PFSK-1 (cell line): ENCODE measurements around the gene PHACTR3.

Experiments used
- FOXP2 ChIP-seq: optimal IDR thresholded peaks from 2 replicates; pipeline ENCODE3; 2011; ENCODE audit warnings: borderline replicate concordance, control low read depth, inconsistent platforms; ENCODE audit not compliant: insufficient read depth; ENCODE audit errors: extremely low read length, extremely low read depth
- POLR2AphosphoS5 ChIP-seq: IDR thresholded peaks from 2 replicates; pipeline ENCODE4 v1.6.1; 2012; ENCODE audit warnings: low read depth, mild to moderate bottlenecking, control low read depth, low read length, moderate library complexity
- SIN3A ChIP-seq: IDR thresholded peaks from 2 replicates; pipeline ENCODE4 v1.6.1; 2012; ENCODE audit warnings: mild to moderate bottlenecking, low read length, moderate library complexity, borderline replicate concordance; ENCODE audit not compliant: insufficient read depth
- TAF1 ChIP-seq: IDR thresholded peaks from 2 replicates; pipeline ENCODE4 v1.6.1; 2012; ENCODE audit warnings: low read length, control low read depth, borderline replicate concordance; ENCODE audit not compliant: insufficient read depth
- TF ChIP-seq, protein P1 (sequence below), 2 experiments: IDR thresholded peaks; 2 replicates each; pipeline versions ENCODE4 v1.6.1 to v1.8.0; 2011 to 2012; ENCODE audit warnings: low read depth in 2 of 2, low read length in 2 of 2, control low read depth in 1 of 2, inconsistent platforms in 1 of 2, mild to moderate bottlenecking in 1 of 2, moderate library complexity in 1 of 2; ENCODE audit not compliant: insufficient read depth in 1 of 2

The PHACTR3 gene

DNA sequence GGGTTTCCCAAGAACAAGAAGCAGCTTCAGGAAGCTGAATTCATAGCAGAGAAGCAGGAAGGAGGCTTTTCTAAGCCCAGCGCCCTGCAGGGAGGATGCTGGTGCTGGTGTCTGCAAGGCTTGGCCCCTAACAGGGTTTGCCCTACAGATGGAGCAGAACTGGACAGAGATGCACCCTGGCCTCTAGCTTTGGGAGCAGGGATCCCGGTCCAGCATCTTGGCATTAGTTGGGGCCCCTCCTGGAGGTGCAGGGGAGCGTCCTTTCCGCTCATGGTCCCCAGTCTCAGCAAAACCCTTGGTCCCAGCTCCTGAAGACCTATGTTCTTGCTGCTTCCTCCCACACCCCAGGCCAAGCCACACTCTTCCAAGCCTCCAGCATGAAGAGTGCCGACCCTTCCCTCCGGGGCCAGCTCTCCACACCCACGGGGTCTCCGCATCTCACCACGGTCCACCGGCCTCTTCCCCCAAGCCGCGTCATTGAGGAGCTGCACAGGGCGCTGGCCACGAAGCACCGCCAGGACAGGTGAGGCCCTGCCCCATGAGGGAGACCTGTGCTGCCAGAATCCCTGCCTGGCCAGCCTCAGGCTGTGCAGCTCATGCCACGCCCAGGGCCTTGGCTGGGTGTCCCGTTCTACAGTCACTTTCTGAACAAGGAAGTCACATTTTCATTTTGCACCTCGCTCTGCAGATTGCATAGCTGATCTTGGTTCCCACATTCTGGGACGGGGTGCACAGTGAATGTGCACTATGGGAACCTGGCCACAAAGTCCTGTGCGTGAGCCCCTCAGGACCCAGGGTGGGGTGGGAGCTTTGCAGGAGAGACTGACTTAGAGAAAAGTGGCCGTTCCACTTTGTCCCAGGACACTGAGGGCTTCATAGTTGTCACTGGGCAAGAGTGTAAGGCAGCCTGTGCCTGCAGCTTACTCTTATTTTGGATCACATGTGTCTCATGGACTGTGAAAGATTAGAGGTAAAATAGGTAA lies 168.9 kb downstream of the PHACTR3 start:
- no peak for TF ChIP-seq FOXP2
- no peak for TF ChIP-seq POLR2AphosphoS5
- no peak for TF ChIP-seq SIN3A
- no peak for TF ChIP-seq TAF1
- TF ChIP-seq, protein P1, sequence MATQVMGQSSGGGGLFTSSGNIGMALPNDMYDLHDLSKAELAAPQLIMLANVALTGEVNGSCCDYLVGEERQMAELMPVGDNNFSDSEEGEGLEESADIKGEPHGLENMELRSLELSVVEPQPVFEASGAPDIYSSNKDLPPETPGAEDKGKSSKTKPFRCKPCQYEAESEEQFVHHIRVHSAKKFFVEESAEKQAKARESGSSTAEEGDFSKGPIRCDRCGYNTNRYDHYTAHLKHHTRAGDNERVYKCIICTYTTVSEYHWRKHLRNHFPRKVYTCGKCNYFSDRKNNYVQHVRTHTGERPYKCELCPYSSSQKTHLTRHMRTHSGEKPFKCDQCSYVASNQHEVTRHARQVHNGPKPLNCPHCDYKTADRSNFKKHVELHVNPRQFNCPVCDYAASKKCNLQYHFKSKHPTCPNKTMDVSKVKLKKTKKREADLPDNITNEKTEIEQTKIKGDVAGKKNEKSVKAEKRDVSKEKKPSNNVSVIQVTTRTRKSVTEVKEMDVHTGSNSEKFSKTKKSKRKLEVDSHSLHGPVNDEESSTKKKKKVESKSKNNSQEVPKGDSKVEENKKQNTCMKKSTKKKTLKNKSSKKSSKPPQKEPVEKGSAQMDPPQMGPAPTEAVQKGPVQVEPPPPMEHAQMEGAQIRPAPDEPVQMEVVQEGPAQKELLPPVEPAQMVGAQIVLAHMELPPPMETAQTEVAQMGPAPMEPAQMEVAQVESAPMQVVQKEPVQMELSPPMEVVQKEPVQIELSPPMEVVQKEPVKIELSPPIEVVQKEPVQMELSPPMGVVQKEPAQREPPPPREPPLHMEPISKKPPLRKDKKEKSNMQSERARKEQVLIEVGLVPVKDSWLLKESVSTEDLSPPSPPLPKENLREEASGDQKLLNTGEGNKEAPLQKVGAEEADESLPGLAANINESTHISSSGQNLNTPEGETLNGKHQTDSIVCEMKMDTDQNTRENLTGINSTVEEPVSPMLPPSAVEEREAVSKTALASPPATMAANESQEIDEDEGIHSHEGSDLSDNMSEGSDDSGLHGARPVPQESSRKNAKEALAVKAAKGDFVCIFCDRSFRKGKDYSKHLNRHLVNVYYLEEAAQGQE (IDR thresholded peaks at IDR 0.05; ENCODE audit: insufficient read depth in 1 of 2, low read depth in 2 of 2, low read length in 2 of 2) = no peak

DNA sequence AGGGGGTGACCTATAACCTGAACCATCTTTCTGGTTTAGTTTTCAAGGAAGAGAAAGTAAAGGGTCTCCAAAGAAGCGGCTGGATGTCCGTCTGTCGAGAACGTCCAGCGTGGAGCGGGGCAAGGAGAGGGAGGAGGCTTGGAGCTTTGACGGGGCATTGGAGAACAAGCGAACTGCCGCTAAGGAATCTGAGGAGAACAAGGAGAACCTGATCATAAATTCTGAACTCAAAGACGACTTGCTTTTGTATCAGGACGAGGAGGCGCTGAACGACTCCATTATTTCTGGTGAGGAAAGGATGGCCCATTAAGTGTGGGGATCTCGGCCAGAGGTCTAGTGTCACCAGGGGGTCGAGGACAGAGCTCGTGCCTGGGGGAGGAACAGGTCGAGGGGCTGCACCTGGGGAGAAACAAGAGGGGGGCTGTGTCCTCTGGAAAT lies 169.9 kb downstream of the PHACTR3 start:
- TF ChIP-seq POLR2AphosphoS5 (no peak), FOXP2 (no peak), TAF1 (no peak), SIN3A (no peak)
- TF ChIP-seq, protein P1 (IDR thresholded peaks at IDR 0.05; ENCODE audit: insufficient read depth in 1 of 2, low read depth in 2 of 2, low read length in 2 of 2) = no peak

DNA sequence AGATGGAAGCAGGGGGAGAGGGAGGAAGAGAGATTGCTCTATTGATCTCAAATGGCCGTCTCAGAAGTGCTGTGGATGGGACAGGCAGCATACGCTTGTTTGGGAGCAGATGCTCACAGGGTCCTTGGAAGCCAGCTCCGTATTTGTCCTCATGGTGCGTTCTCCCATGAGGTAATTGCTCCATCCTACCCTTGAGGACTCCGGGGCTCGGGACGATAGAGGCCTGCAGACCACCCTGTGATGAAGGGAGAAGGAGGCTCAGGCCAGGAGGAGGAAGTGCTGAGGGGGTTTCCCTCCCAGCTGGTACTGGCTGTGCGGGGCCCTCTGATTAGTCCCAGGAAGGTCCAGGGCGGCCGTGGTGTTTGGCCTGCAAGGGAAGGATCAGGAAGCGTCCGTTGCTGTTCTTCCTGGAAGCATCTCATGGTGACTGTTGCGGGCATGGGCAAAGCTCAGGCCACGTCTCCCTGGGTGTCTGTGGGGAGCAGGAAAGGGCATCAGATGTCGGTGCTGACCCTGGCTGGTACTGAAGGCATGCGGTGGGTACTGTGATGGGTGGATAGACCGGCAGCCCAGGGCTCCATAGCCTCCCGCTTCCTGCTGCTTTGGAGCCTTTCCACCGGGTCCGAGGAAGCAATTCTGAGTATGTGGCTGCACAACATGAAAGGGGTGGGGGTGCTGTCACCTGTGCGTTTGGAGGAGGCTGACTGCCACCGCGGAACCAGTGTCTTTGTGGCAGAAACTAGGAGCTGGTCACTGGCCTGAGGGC lies 170.8 kb downstream of the PHACTR3 start:
- TF ChIP-seq FOXP2 = no peak
- TF ChIP-seq SIN3A = no peak
- TF ChIP-seq, protein P1 (IDR thresholded peaks at IDR 0.05; ENCODE audit: insufficient read depth in 1 of 2, low read depth in 2 of 2, low read length in 2 of 2) = no peak
- no peak for TF ChIP-seq TAF1
- TF ChIP-seq POLR2AphosphoS5 = no peak

DNA sequence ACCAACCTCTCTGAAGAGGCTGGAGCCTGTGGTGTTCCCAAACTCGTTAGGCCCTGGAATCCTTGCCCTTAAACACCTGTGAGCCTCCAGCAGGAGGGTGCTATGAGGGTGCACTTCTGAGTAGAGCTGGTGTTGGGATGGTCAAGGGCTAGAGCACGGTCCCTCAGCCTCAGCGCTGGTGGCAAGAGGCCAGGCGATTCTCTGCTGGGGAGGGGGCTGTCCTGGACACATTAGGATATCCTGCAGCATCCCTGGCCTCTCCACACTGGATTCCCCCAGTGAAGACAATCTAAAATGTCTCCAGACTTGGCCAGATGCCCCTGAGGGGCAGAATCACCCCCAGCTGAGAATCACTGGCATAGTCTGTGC lies 171.3 kb downstream of the PHACTR3 start:
- TF ChIP-seq SIN3A = no peak
- TF ChIP-seq POLR2AphosphoS5 = no peak
- TF ChIP-seq FOXP2 = no peak
- TF ChIP-seq TAF1 = no peak
- TF ChIP-seq, protein P1 (IDR thresholded peaks at IDR 0.05; ENCODE audit: insufficient read depth in 1 of 2, low read depth in 2 of 2, low read length in 2 of 2) = no peak
